Esophagus muscularis mucosa (tissue), 3 donors: ENCODE measurements around the gene PLEKHA3.

Experiments used
- CTCF ChIP-seq, 3 experiments: fragments of 200-600 bp in 2 of 3; fragments of 450-650 bp in 1 of 3; sonication (generic) in 2 of 3; IDR thresholded peaks; one replicate each; pipeline ENCODE4 v1.5.1; 2017 to 2019; ENCODE audit warnings: antibody characterized with exemption in 3 of 3, mild to moderate bottlenecking in 2 of 3, moderate library complexity in 1 of 3
- POLR2A ChIP-seq: fragments of 450-650 bp; IDR thresholded peaks from one replicate; pipeline ENCODE4 v1.6.1; 2017; ENCODE audit warnings: antibody characterized with exemption, moderate library complexity, mild to moderate bottlenecking, low read depth

- TF ChIP-seq CTCF (IDR thresholded peaks at IDR 0.05) (no peak), POLR2A (no peak)
Observed at GRCh38 chr2:178455947-178456346, 24.3 kb upstream of the PLEKHA3 start.
